Nucleus accumbens (tissue), 56 donors: ENCODE measurements around the gene NSL1.
"Not testable (repeated sequence)": the region's sequence is repeated elsewhere in the genome, so short reads cannot be mapped to it uniquely, and the experiment has no call there.

Experiments
- DNase-seq, 56 donors: peaks; one replicate each; lab custom pipeline; 2025; lab: John Stamatoyannopoulos, UW

NSL1 gene

GRCh38 chr1:212752934-212753497 lies 38.6 kb downstream of the NSL1 start:
- no peak for DNase-seq

GRCh38 chr1:212752252-212752933 lies 39.2 kb downstream of the NSL1 start:
- no peak for DNase-seq

GRCh38 chr1:212749821-212750535 lies 41.6 kb downstream of the NSL1 start:
- DNase-seq = peak in 1 of 56 donors; percentile 4

GRCh38 chr1:212746546-212746945 lies 45.0 kb downstream of the NSL1 start:
- DNase-seq = no peak

GRCh38 chr1:212745303-212745702 lies 46.3 kb downstream of the NSL1 start:
- DNase-seq = no peak

GRCh38 chr1:212743901-212744475 lies 47.6 kb downstream of the NSL1 start:
- DNase-seq = no peak

GRCh38 chr1:212738330-212738729 lies 53.2 kb downstream of the NSL1 start:
- DNase-seq = no peak

- no peak for DNase-seq
These were observed 54.0 kb downstream of the NSL1 start for GRCh38 chr1:212737559-212737958.

- no peak for DNase-seq
These were observed 58.5 kb downstream of the NSL1 start for GRCh38 chr1:212733109-212733508.

- DNase-seq = no peak
These were observed 59.9 kb downstream of the NSL1 start for GRCh38 chr1:212731630-212732029.

- no peak for DNase-seq
These were observed 63.0 kb downstream of the NSL1 start for GRCh38 chr1:212728606-212729005.

GRCh38 chr1:212727386-212728181 lies 64.0 kb downstream of the NSL1 start:
- no peak for DNase-seq

GRCh38 chr1:212724679-212725078 lies 66.9 kb downstream of the NSL1 start:
- DNase-seq = not testable (repeated sequence)

- no peak for DNase-seq
These were observed 69.2 kb downstream of the NSL1 start for GRCh38 chr1:212722270-212722957.

GRCh38 chr1:212721388-212722247 lies 70.0 kb downstream of the NSL1 start:
- DNase-seq = no peak

- no peak for DNase-seq
These were observed 71.9 kb downstream of the NSL1 start for GRCh38 chr1:212719633-212720032.

GRCh38 chr1:212718499-212718898 lies 73.1 kb downstream of the NSL1 start:
- no peak for DNase-seq

GRCh38 chr1:212716161-212716560 lies 75.4 kb downstream of the NSL1 start:
- DNase-seq = no peak

GRCh38 chr1:212713465-212714136 lies 78.0 kb downstream of the NSL1 start:
- DNase-seq = no peak
